ENCODE results near the gene MGAT4B.

GRCh38 chr5:179836225-179837019, 29.8 kb upstream of the MGAT4B start:
- TF ChIP-seq CTCF (IDR thresholded peaks at IDR 0.05) (peak in 1 of 3 experiments; percentile 0), POLR2A (IDR thresholded peaks at IDR 0.05) (no peak), POLR2AphosphoS5 (IDR thresholded peaks at IDR 0.05; ENCODE audit: insufficient read depth in 1 of 2, low read depth in 1 of 2) (peak in 1 of 2 donors; percentile 37)
